Measurements from ENCODE around the gene ATRIP.

DNA sequence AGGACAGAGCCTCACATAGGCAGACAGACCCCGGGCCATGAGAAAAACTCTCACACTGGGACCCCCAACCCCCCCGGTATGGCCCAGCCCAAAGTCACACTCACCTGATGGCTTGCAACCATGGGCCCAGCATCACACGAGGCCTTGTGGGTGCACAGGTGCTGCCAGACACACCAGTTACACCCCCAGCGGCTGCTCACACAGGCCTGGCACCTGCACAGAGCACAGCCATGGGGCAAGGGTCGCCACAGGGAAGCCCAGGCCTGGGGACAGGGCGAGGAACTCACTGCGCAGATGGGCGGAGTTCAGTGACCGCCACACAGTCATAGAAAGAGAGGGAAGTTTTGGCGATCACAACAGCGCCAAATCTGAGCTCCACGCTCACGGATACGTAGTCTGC, 26.0 kb upstream of the ATRIP start:
- TF ChIP-seq, protein P1, sequence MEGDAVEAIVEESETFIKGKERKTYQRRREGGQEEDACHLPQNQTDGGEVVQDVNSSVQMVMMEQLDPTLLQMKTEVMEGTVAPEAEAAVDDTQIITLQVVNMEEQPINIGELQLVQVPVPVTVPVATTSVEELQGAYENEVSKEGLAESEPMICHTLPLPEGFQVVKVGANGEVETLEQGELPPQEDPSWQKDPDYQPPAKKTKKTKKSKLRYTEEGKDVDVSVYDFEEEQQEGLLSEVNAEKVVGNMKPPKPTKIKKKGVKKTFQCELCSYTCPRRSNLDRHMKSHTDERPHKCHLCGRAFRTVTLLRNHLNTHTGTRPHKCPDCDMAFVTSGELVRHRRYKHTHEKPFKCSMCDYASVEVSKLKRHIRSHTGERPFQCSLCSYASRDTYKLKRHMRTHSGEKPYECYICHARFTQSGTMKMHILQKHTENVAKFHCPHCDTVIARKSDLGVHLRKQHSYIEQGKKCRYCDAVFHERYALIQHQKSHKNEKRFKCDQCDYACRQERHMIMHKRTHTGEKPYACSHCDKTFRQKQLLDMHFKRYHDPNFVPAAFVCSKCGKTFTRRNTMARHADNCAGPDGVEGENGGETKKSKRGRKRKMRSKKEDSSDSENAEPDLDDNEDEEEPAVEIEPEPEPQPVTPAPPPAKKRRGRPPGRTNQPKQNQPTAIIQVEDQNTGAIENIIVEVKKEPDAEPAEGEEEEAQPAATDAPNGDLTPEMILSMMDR (IDR thresholded peaks at IDR 0.05): no peak
- TF ChIP-seq POLR2A (IDR thresholded peaks at IDR 0.05) (no peak), POLR2AphosphoS5 (IDR thresholded peaks at IDR 0.05) (no peak), EP300 (IDR thresholded peaks at IDR 0.05) (no peak)

Data from stomach (tissue), 4 donors.